HG02970 (cell line): Measurements from ENCODE around the gene SOS1.
"Not testable (repeated sequence)": the region's sequence is repeated elsewhere in the genome, so short reads cannot be mapped to it uniquely, and the experiment has no call there.

Experiments
- ATAC-seq: cut with Tn5 transposase; IDR thresholded peaks from one replicate; pipeline ENCODE4 v1.9.1; 2021; ENCODE audit warnings: mild to moderate bottlenecking, moderate library complexity, moderate number of reproducible peaks; ENCODE audit not compliant: unreplicated experiment, low FRiP score

The SOS1 gene

GRCh38 chr2:38937548-38937947, 183.3 kb downstream of the SOS1 start:
- no peak for ATAC-seq

- not testable (repeated sequence) for ATAC-seq
Observed at GRCh38 chr2:38936516-38936915, 184.3 kb downstream of the SOS1 start.

- ATAC-seq = no peak
Observed at GRCh38 chr2:38935568-38936172, 185.2 kb downstream of the SOS1 start.

- ATAC-seq = no peak
Observed at GRCh38 chr2:38934742-38935141, 186.1 kb downstream of the SOS1 start.

GRCh38 chr2:38933653-38934052, 187.2 kb downstream of the SOS1 start:
- no peak for ATAC-seq

- no peak for ATAC-seq
Observed at GRCh38 chr2:38932586-38932985, 188.3 kb downstream of the SOS1 start.
